WERI-Rb-1 (cell line): Measurements from ENCODE around the gene CTRB2.

Experiments used
- DNase-seq: peaks from one replicate; pipeline ENCODE4 v3.0.0-alpha.2; 2020
- H3K27ac ChIP-seq: fragments of 250-450 bp; sonication (Bioruptor Pico); 2 replicates; pipeline ENCODE4 v1.5.1; 2020; ENCODE audit warnings: mild to moderate bottlenecking, moderate library complexity
- H3K27me3 ChIP-seq: fragments of 250-450 bp; sonication (Bioruptor Pico); 2 replicates; pipeline ENCODE4 v1.5.1; 2021; ENCODE audit warnings: mild to moderate bottlenecking, low read depth, moderate library complexity; ENCODE audit not compliant: insufficient read depth, severe bottlenecking
- H3K36me3 ChIP-seq: fragments of 250-450 bp; sonication (Bioruptor Pico); 2 replicates; pipeline ENCODE4 v1.5.1; 2020; ENCODE audit warnings: mild to moderate bottlenecking, moderate library complexity
- H3K4me3 ChIP-seq: 2 replicates; pipeline ENCODE4 v1.5.1; 2011; ENCODE audit warnings: low read depth, mild to moderate bottlenecking, control low read depth, low read length
- H3K9me3 ChIP-seq: fragments of 250-450 bp; sonication (Bioruptor Pico); 2 replicates; pipeline ENCODE4 v1.5.1; 2021; ENCODE audit warnings: mild to moderate bottlenecking, moderate library complexity; ENCODE audit not compliant: severe bottlenecking
- TF ChIP-seq, protein P1 (sequence below): IDR thresholded peaks from 2 replicates; pipeline ENCODE4 v1.5.1; 2011; ENCODE audit warnings: low read depth, mild to moderate bottlenecking, control low read depth, inconsistent platforms, low read length

CTRB2 gene

DNA sequence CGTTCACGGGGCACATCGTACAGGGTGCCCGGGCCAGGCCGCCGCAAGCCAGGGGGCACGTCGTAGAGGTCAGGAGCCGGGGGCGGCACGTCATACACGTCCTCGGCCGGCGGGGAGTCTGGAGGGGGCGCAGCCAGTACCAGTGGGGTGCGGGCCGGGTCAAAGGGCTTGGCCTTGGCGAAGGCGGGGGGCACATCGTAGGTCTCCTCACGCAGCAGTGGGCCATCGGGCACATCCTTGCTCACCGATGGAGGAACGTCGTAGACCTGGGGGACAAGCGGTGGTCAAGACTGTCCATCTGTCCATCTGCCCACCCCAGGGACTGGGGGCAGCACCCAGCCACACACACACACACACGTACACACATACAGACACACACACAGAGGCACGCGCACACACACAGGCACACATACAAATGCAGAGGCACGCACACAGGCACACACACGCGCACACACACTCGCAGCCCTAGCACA is 28.8 kb upstream of the CTRB2 start:
- Histone ChIP-seq H3K36me3 (peaks cover 60% of the 10 kb centered on the region), H3K9me3 (no peaks in the 10 kb centered on the region), H3K27me3 (no peaks in the 10 kb centered on the region), H3K27ac (no peak overlapping the region), H3K4me3 (no peak overlapping the region)
- DNase-seq = peak; percentile 7
- TF ChIP-seq, protein P1, sequence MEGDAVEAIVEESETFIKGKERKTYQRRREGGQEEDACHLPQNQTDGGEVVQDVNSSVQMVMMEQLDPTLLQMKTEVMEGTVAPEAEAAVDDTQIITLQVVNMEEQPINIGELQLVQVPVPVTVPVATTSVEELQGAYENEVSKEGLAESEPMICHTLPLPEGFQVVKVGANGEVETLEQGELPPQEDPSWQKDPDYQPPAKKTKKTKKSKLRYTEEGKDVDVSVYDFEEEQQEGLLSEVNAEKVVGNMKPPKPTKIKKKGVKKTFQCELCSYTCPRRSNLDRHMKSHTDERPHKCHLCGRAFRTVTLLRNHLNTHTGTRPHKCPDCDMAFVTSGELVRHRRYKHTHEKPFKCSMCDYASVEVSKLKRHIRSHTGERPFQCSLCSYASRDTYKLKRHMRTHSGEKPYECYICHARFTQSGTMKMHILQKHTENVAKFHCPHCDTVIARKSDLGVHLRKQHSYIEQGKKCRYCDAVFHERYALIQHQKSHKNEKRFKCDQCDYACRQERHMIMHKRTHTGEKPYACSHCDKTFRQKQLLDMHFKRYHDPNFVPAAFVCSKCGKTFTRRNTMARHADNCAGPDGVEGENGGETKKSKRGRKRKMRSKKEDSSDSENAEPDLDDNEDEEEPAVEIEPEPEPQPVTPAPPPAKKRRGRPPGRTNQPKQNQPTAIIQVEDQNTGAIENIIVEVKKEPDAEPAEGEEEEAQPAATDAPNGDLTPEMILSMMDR = no peak

DNA sequence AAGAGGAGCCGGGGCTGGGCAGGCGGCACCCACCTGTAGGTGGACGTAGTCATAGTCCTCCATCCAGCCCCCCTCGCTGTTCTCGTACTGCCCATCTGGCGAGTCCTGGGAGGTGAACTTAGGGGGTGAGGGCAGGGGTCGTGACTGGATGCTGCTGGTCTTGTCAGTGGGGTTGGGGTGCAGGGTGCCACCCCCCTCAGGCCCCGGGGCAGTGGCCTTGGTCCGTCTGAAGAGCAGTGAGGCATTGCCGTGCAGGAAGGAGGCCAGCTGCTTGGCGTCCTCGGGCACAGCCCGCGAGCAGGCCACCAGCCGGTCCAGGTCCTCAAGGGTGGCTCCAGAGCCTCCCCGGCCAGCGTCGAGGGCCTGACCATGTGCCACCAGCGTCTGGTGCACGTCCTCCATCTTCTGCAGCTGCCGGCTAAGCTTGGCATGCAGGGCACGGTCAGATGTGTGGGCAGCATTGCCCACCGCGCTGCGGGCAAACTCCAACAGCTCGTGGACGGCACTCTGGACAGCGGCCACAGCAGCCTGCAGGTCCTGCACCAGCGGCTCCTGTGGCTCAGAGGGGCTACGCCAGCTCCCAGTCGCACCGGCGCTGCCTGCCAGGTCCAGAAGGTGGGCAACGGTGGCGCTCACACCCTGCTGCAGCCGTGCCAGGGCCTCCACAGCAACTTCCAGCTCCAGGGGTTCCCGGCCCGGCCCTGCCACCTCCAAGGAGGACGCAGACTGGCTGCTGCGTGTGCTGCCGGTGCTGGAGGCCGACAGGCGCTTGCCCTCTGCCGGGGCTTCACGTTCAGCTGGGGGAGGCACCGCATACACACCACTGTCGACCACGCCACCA is 28.1 kb upstream of the CTRB2 start:
- H3K27me3 ChIP-seq = no peaks in the 10 kb centered on the region
- H3K9me3 ChIP-seq = no peaks in the 10 kb centered on the region
- no peak overlapping the region for H3K27ac ChIP-seq
- peaks cover 61% of the 10 kb centered on the region for H3K36me3 ChIP-seq
- TF ChIP-seq, protein P1 = no peak
- no peak overlapping the region for H3K4me3 ChIP-seq
- peak; percentile 9 for DNase-seq

- TF ChIP-seq, protein P1 = no peak
- Histone ChIP-seq H3K27ac (no peak overlapping the region), H3K27me3 (no peaks in the 10 kb centered on the region), H3K36me3 (peaks cover 66% of the 10 kb centered on the region), H3K4me3 (no peak overlapping the region), H3K9me3 (no peaks in the 10 kb centered on the region)
- DNase-seq = no peak
These were observed 26.6 kb upstream of the CTRB2 start for GRCh38 chr16:75233611-75233938.

GRCh38 chr16:75231570-75231969 is 24.6 kb upstream of the CTRB2 start:
- TF ChIP-seq, protein P1 = no peak
- Histone ChIP-seq H3K27ac (no peak overlapping the region), H3K4me3 (no peak overlapping the region), H3K27me3 (no peaks in the 10 kb centered on the region), H3K36me3 (peaks cover 61% of the 10 kb centered on the region), H3K9me3 (no peaks in the 10 kb centered on the region)
- no peak for DNase-seq

DNA sequence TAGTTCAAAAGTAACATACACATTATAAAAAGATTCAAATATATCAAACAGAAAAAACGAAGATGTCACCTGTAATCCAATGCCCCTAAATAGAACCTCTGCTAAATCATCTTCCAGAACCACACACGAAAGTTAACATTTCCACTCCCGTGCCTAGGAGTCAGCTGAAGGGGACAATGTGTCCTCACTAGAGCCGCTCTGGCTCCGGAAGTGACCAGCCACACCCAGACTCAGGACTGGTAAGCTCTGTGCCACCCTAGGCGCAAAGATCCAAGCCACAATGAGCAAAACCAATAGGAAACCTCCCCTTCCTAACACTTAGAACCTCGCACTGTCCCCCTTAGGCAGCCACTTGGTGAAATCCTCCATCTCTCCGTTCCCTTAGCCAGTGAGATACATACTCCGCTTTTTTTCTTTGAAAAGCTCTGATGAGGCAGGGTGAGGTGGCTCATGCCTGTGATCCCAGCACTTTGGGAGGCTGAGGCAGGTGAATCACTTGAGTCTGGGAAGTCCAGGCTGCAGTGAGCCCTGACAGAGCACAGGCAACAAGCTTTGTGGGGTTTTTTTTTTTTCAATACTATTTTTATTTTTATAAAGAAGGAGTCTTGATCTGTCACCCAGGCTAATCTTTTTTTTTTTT is 23.6 kb upstream of the CTRB2 start:
- Histone ChIP-seq H3K9me3 (no peaks in the 10 kb centered on the region), H3K36me3 (peaks cover 54% of the 10 kb centered on the region), H3K27me3 (no peaks in the 10 kb centered on the region), H3K27ac (no peak overlapping the region), H3K4me3 (no peak overlapping the region)
- TF ChIP-seq, protein P1 = no peak
- DNase-seq = no peak
